ENCODE measurements around the gene CCDC73. TPM values are rescaled to one million over a fixed set of nuclear protein-coding genes. Genes with fewer than 3 reads are reported as not detected.

Gene CCDC73
- total and polyA plus RNA-seq, 10 of the 15 experiments (the other 5 are each of a cell fraction or from before 2014, with no cell fraction given) = 0.05 to 0.57 (median 0.14) TPM

DNA sequence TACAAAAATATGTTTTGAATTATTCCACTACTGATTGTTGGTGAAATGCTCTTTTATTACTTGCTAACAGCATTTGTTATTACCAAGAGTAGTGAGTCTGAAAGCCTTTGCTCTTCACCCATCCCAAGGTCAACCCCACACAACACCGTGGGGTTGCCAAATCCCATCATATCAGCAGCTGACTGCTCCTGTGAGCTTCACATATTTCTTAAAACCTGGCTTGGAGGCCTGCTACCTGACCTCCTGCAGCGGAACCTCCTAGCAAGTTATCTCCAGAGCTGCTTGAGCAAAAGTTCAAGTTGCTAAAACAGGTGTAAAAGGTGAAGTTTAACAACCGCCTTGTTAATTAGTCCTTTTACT, 230.9 kb downstream of the CCDC73 start:
- ATAC-seq = no peak
- TF ChIP-seq TCF7 (IDR thresholded peaks at IDR 0.05; ENCODE audit: borderline replicate concordance) (no peak), ZNF384 (IDR thresholded peaks at IDR 0.05; ENCODE audit: borderline replicate concordance, low read depth, low read length) (no peak), MEF2A (IDR thresholded peaks at IDR 0.05; ENCODE audit: insufficient read depth, low read depth, low read length) (no peak), EGR1 (IDR thresholded peaks at IDR 0.05; ENCODE audit: borderline replicate concordance in 1 of 2, low read depth in 2 of 2, low read length in 2 of 2) (no peak), SUZ12 (IDR thresholded peaks at IDR 0.05; ENCODE audit: unreplicated experiment) (no peak), CBX5 (IDR thresholded peaks at IDR 0.05; ENCODE audit: low read depth) (no peak), BHLHE40 (IDR thresholded peaks at IDR 0.05; ENCODE audit: borderline replicate concordance in 1 of 2, low read depth in 2 of 2, low read length in 1 of 2) (no peak), KDM1A (IDR thresholded peaks at IDR 0.05; ENCODE audit: borderline replicate concordance) (no peak)
- in situ Hi-C loops (cut with MboI) (no loop called here), intact Hi-C loops (cut with micrococcal nuclease; ENCODE audit: unreplicated experiment) (loop anchor here (10.0 kb wide), 1 partner anchor 119 kb away; no protein-coding TSS in a partner anchor)
- Histone ChIP-seq H2AFZ (ENCODE audit: control insufficient read depth, low read depth, low read length) (no peak overlapping the region), H3K36me3 (ENCODE audit: control insufficient read depth in 2 of 2, insufficient read depth in 2 of 2, low read length in 1 of 2) (no peaks in the 10 kb centered on the region), H3K4me1 (ENCODE audit: control insufficient read depth, insufficient read depth, low read length) (no peaks in the 10 kb centered on the region), H3K27me3 (replicated peaks in 1 of 2; ENCODE audit: control insufficient read depth in 2 of 2, insufficient read depth in 2 of 2, low read length in 1 of 2) (no peaks in the 10 kb centered on the region), H3K9me3 (replicated peaks; ENCODE audit: control insufficient read depth, insufficient read depth, low read length) (no peaks in the 10 kb centered on the region), H3K4me3 (no peak overlapping the region), H3K79me2 (ENCODE audit: control insufficient read depth, insufficient read depth, low read length) (no peaks in the 10 kb centered on the region), H3K4me2 (ENCODE audit: control insufficient read depth, insufficient read depth) (no peak overlapping the region), H3K27ac (ENCODE audit: control insufficient read depth, insufficient read depth) (no peak overlapping the region), H4K20me1 (ENCODE audit: control insufficient read depth, insufficient read depth) (no peaks in the 10 kb centered on the region), H3K9ac (ENCODE audit: control insufficient read depth, insufficient read depth, low read length) (no peak overlapping the region)
- no peak for DNase-seq (ENCODE audit: low read depth, low spot score)
- SMC1A ChIA-PET (ENCODE audit: uncharacterized antibody, unreplicated experiment) = no interaction called here
- CTCF ChIA-PET = interaction anchor here (1.0 kb wide), 1 partner anchor 239 kb away, joined by 4 read pairs; no protein-coding TSS in a partner anchor
- RAD21 ChIA-PET (ENCODE audit: unreplicated experiment) = interaction anchor here (0.5 to 0.6 kb wide), 2 partner anchors 14 to 54 kb away, joined by 3 to 4 read pairs; no protein-coding TSS in a partner anchor
- FAIRE-seq = no peak
- POLR2A ChIA-PET = interaction anchor here (1.7 kb wide), 1 partner anchor 11 kb away, joined by 3 read pairs; no protein-coding TSS in a partner anchor
- WGBS (ENCODE audit: insufficient coverage, insufficient replicate concordance, low lambda C conversion rate, missing lambda C conversion rate) = 65% methylated on average over 3 of the region's 3 CpGs
- BruUV-seq (replicated peaks) = no TSS peak

Data from GM12878 (cell line).